Naive B cell (primary cell): ENCODE results near the gene KDM3A. TPM values are rescaled to one million over a fixed set of nuclear protein-coding genes. Genes with fewer than 3 reads are reported as not detected.

Source experiments
- ATAC-seq, 2 donors: fragments of 150-1000 bp; cut with Tn5 transposase; 2 replicates each; pipeline ENCODE4 v1.10.0; 2021; ENCODE audit warnings: low read depth in 2 of 2, mild to moderate bottlenecking in 2 of 2, moderate library complexity in 2 of 2
- DNase-seq: peaks from one replicate; pipeline ENCODE4 v3.0.0; 2022
- H3K27ac Mint-ChIP-seq, 6 donors: one replicate each; pipeline ENCODE4 v1.8.0; 2020 to 2022; ENCODE audit warnings: mild to moderate bottlenecking in 6 of 6, mixed read lengths in 6 of 6, moderate library complexity in 5 of 6, inconsistent platforms in 2 of 6
- H3K27me3 Mint-ChIP-seq, 3 donors: one replicate each; pipeline ENCODE4 v1.8.0; 2021 to 2022; ENCODE audit warnings: mixed read lengths in 3 of 3, mild to moderate bottlenecking in 1 of 3
- H3K36me3 Mint-ChIP-seq, 2 donors: one replicate each; pipeline ENCODE4 v1.8.0; 2020 to 2022; ENCODE audit warnings: mixed read lengths in 2 of 2, inconsistent platforms in 1 of 2, mild to moderate bottlenecking in 1 of 2
- H3K4me1 Mint-ChIP-seq, 3 donors: one replicate each; pipeline ENCODE4 v1.8.0; 2020 to 2022; ENCODE audit warnings: mixed read lengths in 3 of 3, inconsistent platforms in 1 of 3, mild to moderate bottlenecking in 1 of 3, moderate library complexity in 1 of 3
- H3K4me3 Mint-ChIP-seq, 8 donors: one replicate each; pipeline ENCODE4 v1.8.0; 2020 to 2022; ENCODE audit warnings: mild to moderate bottlenecking in 8 of 8, mixed read lengths in 8 of 8, moderate library complexity in 8 of 8, inconsistent platforms in 2 of 8
- H3K9me3 Mint-ChIP-seq, 7 donors: one replicate each; pipeline ENCODE4 v1.8.0; 2020 to 2022; ENCODE audit warnings: mixed read lengths in 7 of 7, mild to moderate bottlenecking in 5 of 7, inconsistent platforms in 2 of 7, moderate library complexity in 1 of 7
- polyA plus RNA-seq, 6 donors: library from polyadenylated mRNA; unstranded; fragments of 300-500 nt; fragmentation: Illumina TruSeq; gene quantifications; one replicate each; pipeline ENCODE4 v1.2.3, GENCODE V29; 2021; ENCODE audit warnings: low read depth in 6 of 6

The KDM3A gene
- polyA plus RNA-seq, 6 donors from 2014 or later = 3.6 to 18.7 (median 11.6) TPM

DNA sequence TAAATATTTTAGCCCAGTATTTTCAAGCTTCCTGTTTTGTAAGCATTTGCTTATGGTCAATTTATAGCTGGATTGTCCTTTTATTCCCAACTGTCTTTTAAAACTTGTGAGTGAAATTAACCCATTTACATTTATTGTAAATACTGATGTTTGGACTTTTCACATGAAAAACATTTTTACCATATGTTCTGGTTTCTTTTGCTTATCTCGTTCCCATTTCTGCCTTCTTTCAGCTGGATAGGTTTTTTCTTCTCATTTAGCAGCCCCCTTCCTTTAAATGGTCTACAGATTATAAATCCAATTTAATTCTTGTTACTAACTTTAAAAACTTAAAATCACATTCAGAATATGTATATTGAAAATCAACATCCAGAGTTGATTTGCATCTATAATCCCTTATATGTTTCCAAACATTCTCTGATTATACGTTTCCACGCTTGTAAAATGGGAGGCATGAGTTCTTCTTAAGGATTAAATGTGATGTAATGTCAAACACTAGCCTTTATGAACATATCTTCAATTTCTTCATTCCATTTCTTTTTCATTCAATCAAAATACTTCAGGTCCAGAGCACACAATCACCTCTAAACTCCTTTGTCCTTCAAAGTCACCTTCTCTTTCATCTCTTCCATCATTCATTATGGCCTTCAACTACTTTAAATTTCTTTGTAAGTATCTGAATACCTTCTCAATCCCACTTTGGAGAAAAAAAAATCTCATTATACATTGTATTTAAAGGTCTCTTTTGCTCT is 1.1 kb upstream of the KDM3A start:
- no peak for DNase-seq
- peak overlapping the region; percentile 98 to 99 (median 98) for H3K27ac Mint-ChIP-seq
- H3K4me1 Mint-ChIP-seq = peaks cover 24 to 39% (median 31%) of the 10 kb centered on the region in 3 donors
- peak overlapping the region; percentile 89 to 100 (median 97) for H3K4me3 Mint-ChIP-seq
- H3K27me3 Mint-ChIP-seq = peaks cover 6 to 17% (median 13%) of the 10 kb centered on the region in 3 donors
- H3K9me3 Mint-ChIP-seq = peaks cover 8 to 47% (median 25%) of the 10 kb centered on the region in 7 donors
- ATAC-seq = no peak
- H3K36me3 Mint-ChIP-seq = peaks cover 34 to 49% of the 10 kb centered on the region in 2 donors

DNA sequence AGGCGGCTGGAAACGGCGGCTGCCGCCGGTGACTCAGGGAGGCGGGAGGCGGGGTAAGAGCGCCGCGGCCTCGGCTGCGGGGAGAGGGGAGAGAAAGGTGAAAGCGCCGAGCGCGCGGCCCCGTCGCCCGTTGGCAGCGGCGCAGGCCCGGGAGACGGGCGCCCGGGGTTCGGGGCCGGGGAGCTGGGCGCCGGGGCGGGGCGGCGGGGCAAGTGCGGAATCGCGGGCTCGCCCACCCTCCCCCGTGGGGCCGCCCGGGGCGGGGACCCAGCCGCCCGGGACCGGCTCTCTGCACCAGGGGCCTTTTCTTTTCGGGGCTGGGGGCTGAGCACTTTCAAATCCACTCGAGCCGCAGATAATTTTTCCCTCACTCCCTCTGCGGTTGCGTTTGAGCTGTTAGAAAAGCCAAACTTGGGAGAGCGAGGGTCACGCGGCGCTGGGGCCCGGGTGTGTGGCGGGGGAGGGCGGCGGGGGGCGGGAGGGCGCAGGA is 266 bp downstream of the KDM3A start:
- peaks cover 4 to 14% (median 10%) of the 10 kb centered on the region in 3 donors for H3K27me3 Mint-ChIP-seq
- H3K4me3 Mint-ChIP-seq = peak overlapping the region; percentile 92 to 100 (median 97)
- peak overlapping the region; percentile 98 to 99 (median 98) for H3K27ac Mint-ChIP-seq
- DNase-seq = no peak
- peak; percentile 18 to 21 for ATAC-seq
- peaks cover 40 to 52% of the 10 kb centered on the region in 2 donors for H3K36me3 Mint-ChIP-seq
- H3K9me3 Mint-ChIP-seq = peaks cover 8 to 44% (median 25%) of the 10 kb centered on the region in 7 donors
- H3K4me1 Mint-ChIP-seq = peaks cover 33 to 45% (median 39%) of the 10 kb centered on the region in 3 donors

DNA sequence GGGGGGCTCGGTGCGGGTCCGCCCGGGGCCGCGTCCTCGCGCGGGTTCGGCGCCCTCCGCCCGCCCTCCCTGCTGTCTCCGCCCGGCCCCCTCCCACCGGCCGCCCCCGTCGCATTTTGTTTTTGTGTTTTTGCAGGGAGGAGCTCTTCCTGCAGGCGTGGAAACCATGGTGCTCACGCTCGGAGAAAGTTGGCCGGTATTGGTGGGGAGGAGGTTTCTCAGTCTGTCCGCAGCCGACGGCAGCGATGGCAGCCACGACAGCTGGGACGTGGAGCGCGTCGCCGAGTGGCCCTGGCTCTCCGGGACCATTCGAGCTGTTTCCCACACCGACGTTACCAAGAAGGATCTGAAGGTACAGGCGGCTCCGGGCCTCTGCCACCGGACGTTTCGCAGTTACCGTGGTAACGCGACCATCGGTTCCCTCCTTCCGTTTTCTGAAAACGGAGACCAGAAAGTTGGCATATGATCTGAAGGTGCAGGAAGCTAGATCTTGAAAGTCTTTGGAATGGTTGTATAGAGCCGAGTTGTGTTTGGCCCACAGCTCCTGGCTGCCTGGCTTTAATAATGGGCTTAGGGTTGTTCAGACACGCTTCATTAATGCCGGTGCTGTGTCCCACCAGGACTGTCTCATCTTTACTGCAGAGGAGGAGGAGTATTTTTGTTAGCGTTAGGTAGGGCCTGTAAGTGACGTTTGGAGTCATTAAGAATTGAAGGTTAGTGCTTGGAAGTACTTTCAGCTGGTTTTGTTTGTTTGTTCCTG is 891 bp downstream of the KDM3A start:
- peaks cover 33 to 45% (median 39%) of the 10 kb centered on the region in 3 donors for H3K4me1 Mint-ChIP-seq
- peak overlapping the region; percentile 93 to 99 (median 98) for H3K27ac Mint-ChIP-seq
- peaks cover 4 to 39% (median 22%) of the 10 kb centered on the region in 7 donors for H3K9me3 Mint-ChIP-seq
- DNase-seq (peak; percentile 79), ATAC-seq (peak; percentile 9 to 13)
- peaks cover 34 to 46% of the 10 kb centered on the region in 2 donors for H3K36me3 Mint-ChIP-seq
- H3K4me3 Mint-ChIP-seq = peak overlapping the region; percentile 85 to 99 (median 98)
- peaks cover 0 to 8% (median 6%) of the 10 kb centered on the region in 3 donors for H3K27me3 Mint-ChIP-seq

- DNase-seq (peak; percentile 73), ATAC-seq (peak; percentile 34 to 48)
- H3K36me3 Mint-ChIP-seq = peaks cover 31 to 40% of the 10 kb centered on the region in 2 donors
- H3K4me1 Mint-ChIP-seq = peaks cover 33 to 46% (median 40%) of the 10 kb centered on the region in 3 donors
- peak overlapping the region; percentile 93 to 99 (median 98) for H3K27ac Mint-ChIP-seq
- H3K9me3 Mint-ChIP-seq = peaks cover 4 to 33% (median 19%) of the 10 kb centered on the region in 7 donors
- peaks cover 0 to 2% (median 1%) of the 10 kb centered on the region in 3 donors for H3K27me3 Mint-ChIP-seq
- peak overlapping the region; percentile 85 to 99 (median 98) for H3K4me3 Mint-ChIP-seq
Measured at GRCh38 chr2:86442642-86443005, 1.5 kb downstream of the KDM3A start.

DNA sequence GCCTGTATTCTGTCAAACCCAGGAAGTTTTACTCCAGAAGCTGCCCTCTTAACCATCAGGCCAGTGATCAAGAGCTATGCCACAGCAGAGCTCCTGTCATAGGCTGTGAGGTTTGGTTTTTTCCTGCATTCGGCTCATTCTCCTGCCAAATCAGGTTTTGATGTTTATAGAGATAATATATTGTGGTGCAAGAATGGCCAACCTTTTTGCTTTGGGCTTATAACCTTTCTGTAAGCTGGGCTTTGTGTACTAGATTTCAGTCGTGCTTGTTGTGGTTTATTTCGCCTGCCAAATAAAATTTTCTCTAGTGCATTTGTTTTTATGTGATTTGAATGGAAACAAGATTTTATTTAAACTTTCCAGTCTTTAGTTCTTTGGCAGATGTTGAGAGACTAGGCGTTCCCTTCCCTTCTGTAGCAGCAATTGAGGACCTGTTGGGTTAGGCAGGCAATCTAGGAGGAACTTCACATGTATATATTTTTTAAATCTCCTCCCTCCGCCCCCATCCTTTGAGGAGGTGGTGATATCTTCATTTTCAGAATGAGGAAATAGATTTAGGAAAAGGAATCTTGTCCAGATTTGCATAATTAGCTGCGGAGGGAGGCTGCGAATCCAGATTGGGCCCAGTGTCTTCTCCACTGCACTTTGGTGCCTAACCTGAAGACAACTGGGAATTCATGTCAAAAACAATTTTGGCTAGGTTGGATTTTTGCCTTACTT is 2.6 kb downstream of the KDM3A start:
- Mint-ChIP-seq H3K36me3 (peaks cover 31 to 38% of the 10 kb centered on the region in 2 donors), H3K27ac (no peak overlapping the region)

DNA sequence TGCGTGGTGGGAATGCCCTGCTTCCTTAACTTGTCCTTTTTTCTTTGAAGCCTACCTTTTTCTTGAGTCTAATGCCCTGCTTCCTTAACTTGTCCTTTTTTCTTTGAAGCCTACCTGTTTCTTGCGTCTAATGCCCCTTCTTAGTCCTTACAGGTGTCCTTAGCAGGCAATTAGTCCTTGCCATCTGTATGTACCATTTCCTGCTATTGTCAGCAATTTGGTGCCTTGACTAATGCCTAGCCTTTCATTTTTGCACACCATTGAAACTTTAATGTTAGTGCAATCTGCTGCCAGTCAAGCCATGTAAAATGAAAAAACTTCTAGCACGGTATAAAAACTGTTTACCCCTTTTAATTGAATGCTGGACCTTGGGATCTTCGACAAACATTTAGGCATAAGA is 4.3 kb downstream of the KDM3A start:
- Mint-ChIP-seq H3K4me1 (peaks cover 49 to 58% (median 57%) of the 10 kb centered on the region in 3 donors), H3K36me3 (peaks cover 32 to 34% of the 10 kb centered on the region in 2 donors), H3K9me3 (peaks cover 2 to 8% (median 6%) of the 10 kb centered on the region in 7 donors), H3K4me3 (peak overlapping the region in 1 of 8 donors; percentile 67), H3K27me3 (no peaks in the 10 kb centered on the region), H3K27ac (no peak overlapping the region)
- ATAC-seq (no peak), DNase-seq (no peak)

More for the DNA sequence above, 2.6 kb downstream of the KDM3A start:
- Mint-ChIP-seq H3K4me3 (peak overlapping the region in 5 of 8 donors; percentile 36 to 99 (median 62)), H3K4me1 (peaks cover 44 to 55% (median 52%) of the 10 kb centered on the region in 3 donors), H3K27me3 (no peaks in the 10 kb centered on the region), H3K9me3 (peaks cover 4 to 22% (median 15%) of the 10 kb centered on the region in 7 donors)
- ATAC-seq (no peak), DNase-seq (no peak)

GRCh38 chr2:86446060-86446459 is 4.9 kb downstream of the KDM3A start:
- H3K27ac Mint-ChIP-seq = no peak overlapping the region
- peaks cover 43 to 51% (median 50%) of the 10 kb centered on the region in 3 donors for H3K4me1 Mint-ChIP-seq

GRCh38 chr2:86453836-86454235 is 12.7 kb downstream of the KDM3A start:
- Mint-ChIP-seq H3K9me3 (no peaks in the 10 kb centered on the region), H3K4me3 (no peak overlapping the region), H3K36me3 (peaks cover 30 to 50% of the 10 kb centered on the region in 2 donors), H3K27ac (peak overlapping the region in 1 of 6 donors; percentile 71), H3K4me1 (peaks cover 4 to 13% (median 8%) of the 10 kb centered on the region in 3 donors), H3K27me3 (no peaks in the 10 kb centered on the region)
- no peak for ATAC-seq
- DNase-seq = no peak

More at GRCh38 chr2:86446060-86446459, 4.9 kb downstream of the KDM3A start:
- Mint-ChIP-seq H3K4me3 (peak overlapping the region in 1 of 8 donors; percentile 18), H3K36me3 (peaks cover 29 to 36% of the 10 kb centered on the region in 2 donors), H3K9me3 (peaks cover 0 to 4% (median 0%) of the 10 kb centered on the region in 7 donors), H3K27me3 (no peaks in the 10 kb centered on the region)
- DNase-seq (no peak), ATAC-seq (no peak)

- ATAC-seq = no peak
- DNase-seq = no peak
Measured at GRCh38 chr2:86454238-86454637, 13.1 kb downstream of the KDM3A start.

GRCh38 chr2:86455181-86455580 is 14.0 kb downstream of the KDM3A start:
- H3K27ac Mint-ChIP-seq = no peak overlapping the region

More at GRCh38 chr2:86454238-86454637, 13.1 kb downstream of the KDM3A start:
- no peaks in the 10 kb centered on the region for H3K27me3 Mint-ChIP-seq
- no peak overlapping the region for H3K4me3 Mint-ChIP-seq
- peak overlapping the region in 1 of 6 donors; percentile 71 for H3K27ac Mint-ChIP-seq
- H3K36me3 Mint-ChIP-seq = peaks cover 34 to 49% of the 10 kb centered on the region in 2 donors
- H3K4me1 Mint-ChIP-seq = peaks cover 2 to 12% (median 6%) of the 10 kb centered on the region in 3 donors
- H3K9me3 Mint-ChIP-seq = no peaks in the 10 kb centered on the region

DNA sequence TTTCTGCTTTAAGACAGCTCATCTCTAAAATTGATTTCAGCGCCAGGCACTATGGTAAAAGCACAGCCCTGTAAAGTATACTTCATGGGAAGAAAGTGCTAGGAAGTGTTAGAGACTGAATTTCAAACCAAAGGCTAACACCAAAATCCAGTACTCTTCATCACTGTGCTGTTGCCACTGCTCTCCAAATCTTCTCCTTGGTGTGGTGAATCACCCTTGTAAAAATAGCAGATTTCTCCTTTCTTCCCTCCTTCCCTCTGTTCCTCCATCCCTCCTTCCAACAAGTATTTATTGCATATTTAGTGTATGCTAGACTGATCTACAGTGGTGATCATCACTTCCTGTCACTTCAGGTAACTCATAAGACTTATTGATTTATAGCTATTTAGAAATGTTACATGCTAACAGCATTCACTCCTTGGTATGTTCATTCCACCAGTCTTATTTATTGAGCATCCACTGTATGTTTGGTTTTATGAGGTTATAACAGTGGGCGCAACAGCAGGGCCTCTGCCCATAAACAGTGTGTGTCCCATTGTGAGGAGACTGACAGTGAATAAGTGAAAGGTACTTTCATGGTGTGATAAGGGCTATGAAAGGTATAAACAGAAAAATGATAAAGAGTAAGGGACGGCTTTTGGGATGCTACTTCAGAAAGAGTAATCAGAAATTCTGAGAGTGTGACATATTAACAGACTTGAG is 20.0 kb downstream of the KDM3A start:
- Mint-ChIP-seq H3K4me3 (no peak overlapping the region), H3K9me3 (no peaks in the 10 kb centered on the region), H3K27me3 (no peaks in the 10 kb centered on the region), H3K36me3 (peaks cover 48 to 62% of the 10 kb centered on the region in 2 donors), H3K27ac (peak overlapping the region in 1 of 6 donors; percentile 68), H3K4me1 (peaks cover 0 to 23% (median 9%) of the 10 kb centered on the region in 3 donors)
- ATAC-seq (no peak), DNase-seq (no peak)

More at GRCh38 chr2:86455181-86455580, 14.0 kb downstream of the KDM3A start:
- Mint-ChIP-seq H3K9me3 (no peaks in the 10 kb centered on the region), H3K36me3 (peaks cover 36 to 53% of the 10 kb centered on the region in 2 donors), H3K27me3 (no peaks in the 10 kb centered on the region), H3K4me1 (peaks cover 0 to 8% (median 0%) of the 10 kb centered on the region in 3 donors), H3K4me3 (no peak overlapping the region)
- no peak for DNase-seq
- ATAC-seq = no peak

DNA sequence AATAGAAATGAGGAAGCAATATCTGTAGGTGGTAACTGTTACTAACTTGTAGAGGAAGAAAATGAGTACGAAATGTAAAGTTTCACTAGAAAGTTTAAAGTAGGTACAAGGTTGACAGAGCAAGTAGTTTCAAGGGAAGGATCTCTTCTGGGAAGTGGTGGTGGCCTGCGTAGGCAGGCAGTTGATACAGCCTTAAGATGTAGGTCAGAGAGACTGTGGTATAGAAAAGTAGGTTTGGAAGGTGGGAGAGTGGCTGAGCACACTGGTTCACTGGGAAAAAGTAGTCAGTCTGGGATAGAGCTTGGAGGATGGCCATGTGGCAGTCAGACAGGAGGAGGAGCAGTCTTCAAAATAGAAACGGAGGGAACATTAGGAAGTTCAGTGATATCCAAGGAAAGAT is 23.5 kb downstream of the KDM3A start:
- peaks cover 33 to 49% of the 10 kb centered on the region in 2 donors for H3K36me3 Mint-ChIP-seq
- no peaks in the 10 kb centered on the region for H3K9me3 Mint-ChIP-seq
- H3K27me3 Mint-ChIP-seq = no peaks in the 10 kb centered on the region
- ATAC-seq (no peak), DNase-seq (no peak)
- H3K4me1 Mint-ChIP-seq = peaks cover 0 to 18% (median 9%) of the 10 kb centered on the region in 3 donors
- H3K27ac Mint-ChIP-seq = peak overlapping the region in 4 of 6 donors; percentile 0 to 87 (median 59)
- no peak overlapping the region for H3K4me3 Mint-ChIP-seq
